Hippocampal formation (tissue), 2 donors: ENCODE measurements around the gene HELZ2.
"Not testable (repeated sequence)": the region's sequence is repeated elsewhere in the genome, so short reads cannot be mapped to it uniquely, and the experiment has no call there.

ENCODE experiments used
- DNase-seq, 2 donors: peaks; one replicate each; lab custom pipeline; 2025; lab: John Stamatoyannopoulos, UW

HELZ2 gene, protein sequence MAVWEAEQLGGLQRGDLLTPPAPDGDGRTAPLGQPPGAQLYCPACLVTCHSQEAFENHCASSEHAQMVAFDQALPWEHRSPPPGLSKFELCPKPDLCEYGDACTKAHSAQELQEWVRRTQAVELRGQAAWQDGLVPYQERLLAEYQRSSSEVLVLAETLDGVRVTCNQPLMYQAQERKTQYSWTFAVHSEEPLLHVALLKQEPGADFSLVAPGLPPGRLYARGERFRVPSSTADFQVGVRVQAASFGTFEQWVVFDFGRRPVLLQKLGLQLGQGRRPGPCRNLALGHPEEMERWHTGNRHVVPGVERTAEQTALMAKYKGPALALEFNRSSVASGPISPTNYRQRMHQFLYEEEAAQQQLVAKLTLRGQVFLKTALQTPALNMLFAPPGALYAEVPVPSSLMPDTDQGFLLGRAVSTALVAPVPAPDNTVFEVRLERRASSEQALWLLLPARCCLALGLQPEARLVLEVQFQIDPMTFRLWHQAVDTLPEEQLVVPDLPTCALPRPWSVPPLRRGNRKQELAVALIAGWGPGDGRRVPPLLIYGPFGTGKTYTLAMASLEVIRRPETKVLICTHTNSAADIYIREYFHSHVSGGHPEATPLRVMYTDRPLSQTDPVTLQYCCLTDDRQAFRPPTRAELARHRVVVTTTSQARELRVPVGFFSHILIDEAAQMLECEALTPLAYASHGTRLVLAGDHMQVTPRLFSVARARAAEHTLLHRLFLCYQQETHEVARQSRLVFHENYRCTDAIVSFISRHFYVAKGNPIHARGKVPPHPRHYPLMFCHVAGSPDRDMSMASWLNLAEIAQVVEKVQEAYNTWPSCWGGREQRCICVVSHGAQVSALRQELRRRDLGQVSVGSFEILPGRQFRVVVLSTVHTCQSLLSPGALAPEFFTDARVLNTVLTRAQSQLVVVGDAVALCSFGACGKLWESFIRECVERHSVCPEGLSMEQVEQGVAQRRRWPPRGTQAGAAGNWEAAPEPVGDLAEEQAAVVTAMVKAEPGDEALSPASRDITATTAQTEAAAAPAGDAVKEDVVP (N-terminal part only)

DNA sequence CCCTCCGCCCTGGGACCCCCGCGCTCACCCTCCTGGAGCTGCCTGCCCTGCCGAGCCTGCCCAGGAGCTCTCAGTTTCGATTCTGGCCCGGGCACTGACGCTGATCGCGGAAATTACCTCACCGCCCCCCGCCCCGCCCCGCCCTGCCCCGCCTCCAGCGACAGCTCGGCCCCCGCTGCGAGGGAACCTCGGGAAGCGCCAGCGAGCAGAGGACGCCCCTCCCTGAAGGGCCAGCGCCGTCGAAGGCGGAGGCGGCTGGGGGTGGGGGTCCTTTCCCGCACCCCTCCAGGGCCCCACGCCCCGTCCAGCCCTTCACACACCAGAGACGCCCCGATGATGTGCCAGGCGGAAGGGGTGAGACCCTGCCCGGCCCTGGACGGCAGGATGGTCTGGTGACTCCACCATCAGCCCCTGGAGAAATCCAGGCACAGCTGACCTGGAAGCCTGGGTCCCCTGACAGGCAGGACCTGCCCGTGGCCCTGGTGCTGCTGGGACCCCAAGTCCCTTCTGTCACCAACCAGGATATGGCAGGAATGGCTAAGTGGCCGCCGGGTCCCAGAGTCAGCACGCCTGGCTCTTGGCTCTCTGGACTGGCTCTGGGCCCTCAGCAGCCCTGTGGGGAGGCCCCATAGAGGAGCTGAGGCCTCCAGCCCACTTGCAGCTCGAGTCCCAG, at the start of gene HELZ2:
HELZ2 (minus strand) TSS at position 84 of the 673 bp plus-strand sequence. CDS start 1,854 bp downstream, outside the sequence.
- peak in 1 of 2 donors; percentile 43 for DNase-seq

DNA sequence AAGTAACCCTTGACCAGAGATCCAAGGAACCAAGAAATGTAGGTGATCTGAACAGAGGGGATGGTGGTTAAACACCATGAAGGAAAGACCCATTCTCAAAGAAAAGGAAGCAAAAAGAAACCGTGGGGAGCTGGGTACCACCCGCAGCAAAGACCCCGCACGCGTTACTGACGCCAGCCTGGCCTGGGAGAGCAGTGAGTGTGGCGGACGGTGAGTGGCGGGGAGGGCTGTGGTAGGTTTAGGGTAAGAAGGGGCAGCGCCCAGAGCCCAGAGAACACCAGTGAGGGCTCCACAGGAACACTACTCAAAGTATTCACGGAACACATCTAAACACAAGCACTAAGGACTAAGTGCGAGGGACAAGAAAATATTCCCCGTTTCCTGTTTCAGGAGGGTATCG, 48.7 kb upstream of the HELZ2 start:
- no peak for DNase-seq

DNA sequence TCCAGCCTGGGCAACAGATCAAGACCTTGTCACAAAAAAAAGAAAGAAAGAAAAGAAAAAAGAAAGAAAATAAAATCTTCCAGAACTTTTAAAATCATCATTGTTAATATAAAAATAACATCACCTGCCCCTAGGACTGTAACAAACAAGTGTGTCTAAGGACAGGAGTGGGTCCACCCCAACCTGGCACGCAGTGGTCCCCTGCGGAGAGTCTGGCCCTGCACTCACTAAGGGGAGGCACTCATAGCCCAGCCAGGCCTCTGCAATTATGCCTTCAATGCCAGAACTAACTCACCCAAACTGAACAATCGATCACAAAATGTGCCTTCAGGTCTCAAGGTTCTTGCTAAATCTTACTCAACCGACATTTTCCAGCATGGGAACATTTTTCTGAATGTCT, 48.1 kb upstream of the HELZ2 start:
- DNase-seq: no peak

DNA sequence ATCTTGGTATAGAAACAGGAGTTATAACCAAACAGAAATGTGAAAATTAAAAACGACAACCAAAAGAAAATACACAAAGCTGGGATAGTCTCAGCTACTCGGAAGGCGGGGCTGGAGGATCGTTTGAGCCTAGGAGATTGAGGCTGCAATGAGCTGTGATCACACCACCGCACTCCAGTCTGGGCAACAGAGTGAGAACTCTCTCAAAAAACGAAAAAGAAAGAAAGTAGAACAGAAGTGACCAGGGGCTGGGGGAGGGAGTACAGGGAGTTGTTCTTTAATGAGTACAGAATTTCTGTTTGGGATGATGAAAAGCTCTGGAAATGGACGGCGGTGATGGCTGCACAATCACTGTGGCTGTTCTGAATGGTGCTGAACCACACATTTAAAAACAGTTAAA, 47.0 kb upstream of the HELZ2 start:
- DNase-seq: no peak

DNA sequence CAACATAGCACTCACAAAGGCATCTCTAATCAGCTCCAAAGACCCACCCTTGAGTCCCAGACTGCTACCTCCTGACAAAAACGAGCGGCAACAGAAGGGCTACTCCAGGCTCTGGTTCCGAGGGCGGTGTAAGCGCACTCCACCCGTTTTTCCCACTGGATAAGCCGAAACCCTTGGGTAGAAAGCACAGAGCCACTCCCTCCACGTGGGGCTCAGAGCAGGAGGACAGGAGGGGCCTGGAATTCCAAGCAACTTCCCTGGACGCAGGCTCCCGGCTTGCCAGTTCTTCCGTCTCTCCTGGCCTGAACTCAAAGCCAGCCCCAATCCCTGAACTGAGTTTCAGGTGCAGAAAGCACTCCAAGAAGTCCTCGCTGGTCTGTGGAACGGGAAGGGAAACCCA, 45.5 kb upstream of the HELZ2 start:
- DNase-seq: no peak

DNA sequence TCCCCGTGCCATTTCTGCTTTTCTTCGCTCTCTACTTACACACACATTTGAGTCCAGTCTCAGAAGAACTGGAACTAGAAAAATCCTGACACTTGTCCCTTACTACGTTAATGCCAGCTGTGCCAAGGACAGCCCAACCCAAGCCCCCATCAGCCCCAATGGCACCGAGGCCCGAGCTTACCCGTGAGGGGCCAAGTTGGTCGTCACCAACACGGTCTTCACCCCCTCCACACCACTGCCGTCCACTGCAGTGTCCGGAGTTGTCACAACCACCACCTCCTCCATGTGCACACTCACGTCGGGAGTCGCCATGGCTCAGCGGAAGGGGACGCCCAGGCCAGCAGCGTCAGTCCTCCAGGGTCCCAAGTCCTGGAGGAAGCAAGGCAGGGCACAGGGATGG, 45.0 kb upstream of the HELZ2 start:
- DNase-seq: no peak

DNA sequence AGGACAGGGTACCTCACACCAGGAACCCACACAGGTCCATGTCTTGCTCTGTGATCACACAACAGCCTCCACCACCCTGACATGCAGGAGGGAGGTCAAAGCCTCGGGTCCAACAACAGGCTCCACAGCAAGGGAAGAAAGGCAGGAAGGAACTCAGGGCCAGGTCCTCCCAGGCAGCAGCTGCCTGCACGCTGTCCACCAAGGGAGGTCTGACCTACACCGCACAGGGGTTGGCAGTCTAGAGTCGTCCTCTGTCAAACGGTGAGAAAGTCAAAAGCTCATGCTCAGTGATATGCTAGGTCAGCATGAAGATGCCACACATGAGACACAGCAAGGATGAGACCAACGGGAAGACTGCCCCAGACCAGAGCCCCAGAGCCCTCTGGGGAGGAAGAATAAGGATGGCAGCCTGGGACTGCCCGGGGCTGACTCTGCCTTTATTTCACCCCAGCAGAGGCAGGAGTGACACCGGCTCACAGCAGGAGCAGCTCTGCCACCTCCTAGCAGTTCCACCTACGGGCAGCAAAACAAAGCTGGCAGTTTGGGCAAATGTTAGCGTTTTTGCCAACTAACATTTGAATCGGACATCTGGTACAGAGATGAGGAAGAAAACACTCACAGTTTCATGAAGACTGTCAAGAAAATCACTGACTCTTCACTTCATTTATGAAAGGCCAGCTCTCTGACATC, 44.4 kb upstream of the HELZ2 start:
- DNase-seq: no peak

DNA sequence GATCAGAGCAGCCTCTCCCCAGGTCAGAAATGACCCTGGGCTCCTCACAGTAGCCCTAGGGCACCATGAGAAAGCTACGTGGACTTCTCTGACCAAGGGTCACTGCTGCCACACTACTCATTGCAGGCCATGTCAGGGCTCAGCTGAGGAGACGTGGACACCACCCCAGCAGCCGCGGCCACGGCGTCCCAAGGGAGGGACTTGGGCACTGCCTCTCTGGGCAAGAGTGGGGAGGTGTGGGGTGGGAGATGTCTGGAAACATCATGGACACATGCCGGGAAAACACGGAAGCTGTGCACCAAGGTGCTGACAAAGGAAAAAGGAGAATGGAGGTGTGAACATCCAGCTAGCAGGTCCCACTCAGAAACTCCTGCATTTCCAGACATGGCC, 43.8 kb upstream of the HELZ2 start:
- no peak for DNase-seq

DNA sequence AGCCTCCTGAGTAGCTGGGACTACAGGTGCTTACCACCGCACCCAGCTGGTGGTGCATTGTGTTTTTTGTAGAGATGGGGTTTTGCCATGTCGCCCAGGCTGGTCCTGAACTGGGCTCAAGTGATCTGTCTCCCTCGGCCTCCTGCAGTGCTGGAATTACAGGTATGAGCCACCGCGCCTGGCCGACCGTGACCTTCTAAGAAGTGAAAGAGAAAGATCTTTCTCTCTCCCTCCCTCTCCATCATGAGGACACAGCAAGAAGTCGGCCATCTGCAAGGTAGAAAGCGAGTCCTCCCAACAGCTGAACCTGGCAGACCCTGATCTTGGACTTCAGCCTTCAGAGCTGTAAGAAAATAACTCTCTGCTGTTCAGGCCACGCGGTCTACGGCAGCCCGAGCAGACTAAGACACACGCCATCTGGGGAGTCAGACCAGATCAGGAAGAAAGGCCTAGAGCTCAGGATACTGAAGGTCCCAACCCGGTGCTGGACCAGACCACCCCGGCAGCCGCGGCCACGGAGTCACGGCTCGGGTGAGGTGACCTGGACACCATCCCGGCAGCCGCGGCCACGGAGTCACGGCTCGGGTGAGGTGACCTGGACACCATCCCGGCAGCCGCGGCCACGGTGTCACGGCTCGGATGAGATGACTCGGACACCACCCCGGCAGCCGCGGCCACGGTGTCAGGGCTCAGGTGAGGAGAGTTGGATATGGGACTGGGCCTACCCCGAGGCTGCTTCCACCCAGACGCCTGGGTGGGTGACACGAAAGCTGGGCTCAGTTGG, 43.2 kb upstream of the HELZ2 start:
- DNase-seq: no peak

DNA sequence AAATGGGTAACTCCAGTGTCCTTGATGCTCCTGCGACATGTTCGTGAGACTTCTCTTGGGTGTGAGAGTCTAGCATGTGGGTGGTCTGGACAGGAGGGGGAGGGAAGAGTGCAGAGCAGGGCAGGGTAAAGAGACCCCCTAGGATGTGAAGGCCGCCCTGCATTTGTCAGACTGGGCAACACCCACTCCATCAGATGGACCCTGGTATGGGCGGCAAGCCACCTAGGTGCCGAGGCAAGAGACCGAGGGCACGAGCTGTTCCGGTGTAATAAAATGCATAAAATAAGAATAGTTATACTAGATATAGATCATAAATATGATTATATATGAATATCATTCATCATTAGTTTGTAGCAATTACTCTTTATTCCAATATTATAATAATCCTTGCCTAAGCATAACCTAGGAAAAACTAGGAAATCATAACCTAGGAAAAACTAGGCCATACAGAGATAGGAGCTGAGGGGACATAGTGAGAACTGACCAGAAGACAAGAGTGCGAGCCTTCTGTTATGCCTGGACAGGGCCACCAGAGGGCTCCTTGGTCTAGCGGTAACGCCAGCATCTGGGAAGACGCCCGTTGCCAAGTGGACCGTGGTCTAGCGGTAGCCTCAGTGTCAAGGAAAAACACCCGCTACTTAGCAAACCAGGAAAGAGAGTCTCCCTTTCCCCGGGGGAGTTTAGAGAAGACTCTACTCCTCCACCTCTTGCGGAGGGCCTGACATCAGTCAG, 40.0 kb upstream of the HELZ2 start:
- not testable (repeated sequence) for DNase-seq

DNA sequence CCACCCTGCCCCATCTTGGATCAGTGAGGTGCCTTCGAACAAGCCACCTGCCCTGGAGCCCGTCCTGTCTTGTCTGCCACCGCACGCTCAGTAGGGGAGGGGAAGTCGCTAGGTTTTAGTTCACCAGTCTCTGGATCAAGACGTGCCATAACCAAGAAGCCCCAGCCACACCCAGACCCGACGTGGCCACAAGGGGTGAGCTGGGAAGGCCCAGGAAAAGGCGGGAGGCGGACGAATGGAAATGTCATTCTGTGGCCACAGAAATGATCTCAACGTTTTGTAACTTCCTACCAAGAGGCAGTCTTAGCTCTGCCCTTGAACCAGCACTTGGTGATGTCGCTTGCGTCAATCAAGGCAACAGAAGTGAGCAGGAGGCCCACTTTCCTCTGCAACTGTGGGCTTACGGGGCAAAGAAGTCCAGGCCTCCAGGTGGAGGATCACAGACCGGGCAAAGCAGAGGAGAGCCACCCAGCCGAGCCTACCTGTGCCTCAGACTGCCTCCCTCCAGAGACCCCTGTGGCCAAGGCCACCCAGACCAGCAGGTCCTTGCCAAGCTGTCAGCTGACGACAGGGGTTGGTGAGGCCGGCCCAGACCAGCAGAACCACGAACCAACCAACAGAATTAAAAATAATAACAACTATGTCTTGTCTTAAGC, 38.4 kb upstream of the HELZ2 start:
- no peak for DNase-seq

DNA sequence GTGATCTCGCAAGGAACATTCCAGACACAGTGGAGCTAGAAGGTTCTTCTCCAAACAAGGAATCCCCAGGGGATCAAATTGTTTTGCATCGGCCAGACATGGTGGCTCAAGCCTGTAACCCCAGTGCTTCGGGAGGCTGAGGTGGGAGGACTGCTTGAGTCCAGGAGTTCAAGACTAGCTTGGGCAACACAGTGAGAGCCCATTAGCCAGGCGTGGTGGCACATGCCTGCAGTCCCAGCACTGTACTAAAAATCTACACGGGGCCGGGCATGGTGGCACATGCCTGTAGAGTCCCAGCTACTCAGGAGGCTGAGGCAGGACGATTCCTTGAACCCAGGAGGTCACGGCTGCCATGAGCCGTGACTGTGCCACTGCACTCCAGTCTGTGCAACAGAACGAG, 37.6 kb upstream of the HELZ2 start:
- no peak for DNase-seq

DNA sequence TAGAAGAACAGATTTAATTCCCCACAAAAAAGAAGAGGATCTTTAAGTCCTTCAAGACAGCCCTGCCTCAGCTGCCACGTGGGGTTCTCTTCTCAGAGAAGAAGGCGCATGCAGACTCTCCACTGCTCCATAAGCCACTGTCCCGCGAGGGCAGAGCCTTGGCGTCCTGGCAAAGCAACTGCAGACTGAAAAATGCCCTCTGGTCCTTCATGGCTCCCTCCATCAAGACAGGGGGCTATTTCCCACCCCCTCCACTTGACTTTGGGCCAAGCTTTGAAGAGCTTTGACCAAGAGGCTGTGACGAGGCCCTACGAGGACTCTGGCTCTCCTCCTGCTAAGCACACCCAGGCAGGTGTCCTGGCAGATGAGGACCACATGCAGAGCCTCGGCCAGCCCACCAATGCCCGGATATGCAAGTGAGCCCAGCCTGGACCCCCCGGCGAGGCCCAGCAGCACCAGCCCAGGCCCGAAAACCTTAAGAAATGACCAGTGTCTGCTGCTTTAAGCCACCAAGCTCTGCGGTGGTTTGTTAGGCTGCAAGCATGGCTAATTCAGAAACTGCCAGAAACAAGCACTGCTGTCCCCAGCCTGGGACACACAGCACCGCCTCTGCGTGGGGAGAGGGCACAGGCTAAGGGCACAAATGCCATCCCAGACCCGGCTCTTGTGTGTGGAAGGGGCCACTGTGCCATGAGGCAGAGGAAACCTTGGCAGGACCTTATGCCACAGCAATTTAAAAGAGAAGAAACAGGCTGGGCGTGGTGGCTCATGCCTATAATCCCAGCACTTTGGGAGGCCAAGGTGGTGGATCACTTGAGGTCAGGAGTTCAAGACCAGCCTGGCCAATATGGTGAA, 36.8 kb upstream of the HELZ2 start:
- no peak for DNase-seq

DNA sequence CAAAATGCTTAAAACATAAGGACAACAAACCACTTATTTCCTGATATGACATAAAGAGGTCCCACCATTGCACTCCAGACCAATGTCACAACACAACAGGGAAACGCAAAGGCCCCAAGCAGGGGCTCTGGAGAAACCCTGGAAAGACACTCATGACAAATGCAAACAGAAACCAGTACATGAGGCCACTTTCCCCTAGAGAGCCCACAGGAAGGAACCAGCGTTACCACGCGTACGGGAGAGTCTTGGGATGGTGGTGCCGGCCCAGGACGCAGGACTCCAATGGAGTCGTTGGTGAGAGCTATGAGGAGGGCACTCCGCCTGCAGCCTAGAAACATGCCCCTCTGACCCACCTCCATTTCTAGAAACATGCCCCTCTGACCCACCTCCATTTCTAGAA, 32.6 kb upstream of the HELZ2 start:
- DNase-seq: no peak

DNA sequence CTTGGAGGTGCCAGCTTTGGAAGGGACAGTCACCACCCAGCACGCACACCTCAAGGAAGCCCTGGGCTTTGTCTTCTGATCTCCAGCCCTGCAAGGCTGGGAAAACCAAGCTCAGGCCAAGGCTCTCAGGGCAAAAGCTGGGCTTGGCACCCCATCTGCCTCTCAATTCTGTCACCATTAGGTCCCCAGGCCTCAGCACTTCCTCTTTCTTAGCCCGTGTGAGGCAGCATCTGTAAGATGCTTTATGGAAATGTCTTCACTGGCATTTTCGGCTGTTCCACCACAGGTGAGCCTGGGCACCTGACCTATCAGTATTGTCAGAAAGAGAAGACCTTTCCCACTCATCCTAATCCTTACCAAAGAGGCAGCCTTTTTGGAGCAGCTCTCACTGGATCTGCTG, 28.3 kb upstream of the HELZ2 start:
- no peak for DNase-seq

DNA sequence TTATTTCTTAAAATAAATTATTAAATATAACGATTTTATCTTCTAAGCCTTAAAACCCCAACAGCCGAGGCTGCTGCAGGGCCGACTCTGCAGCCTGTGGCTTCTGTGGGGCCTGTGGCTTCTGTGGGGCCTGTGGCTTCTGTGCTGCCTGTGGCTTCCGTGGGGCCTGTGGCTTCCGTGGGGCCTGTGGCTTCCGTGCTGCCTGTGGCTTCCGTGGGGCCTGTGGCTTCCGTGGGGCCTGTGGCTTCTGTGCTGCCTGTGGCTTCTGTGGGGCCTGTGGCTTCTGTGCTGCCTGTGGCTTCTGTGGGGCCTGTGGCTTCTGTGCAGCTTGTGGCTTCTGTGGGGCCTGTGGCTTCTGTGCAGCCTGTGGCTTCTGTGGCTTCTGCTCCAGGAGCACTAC, 27.6 kb upstream of the HELZ2 start:
- DNase-seq: not testable (repeated sequence)

DNA sequence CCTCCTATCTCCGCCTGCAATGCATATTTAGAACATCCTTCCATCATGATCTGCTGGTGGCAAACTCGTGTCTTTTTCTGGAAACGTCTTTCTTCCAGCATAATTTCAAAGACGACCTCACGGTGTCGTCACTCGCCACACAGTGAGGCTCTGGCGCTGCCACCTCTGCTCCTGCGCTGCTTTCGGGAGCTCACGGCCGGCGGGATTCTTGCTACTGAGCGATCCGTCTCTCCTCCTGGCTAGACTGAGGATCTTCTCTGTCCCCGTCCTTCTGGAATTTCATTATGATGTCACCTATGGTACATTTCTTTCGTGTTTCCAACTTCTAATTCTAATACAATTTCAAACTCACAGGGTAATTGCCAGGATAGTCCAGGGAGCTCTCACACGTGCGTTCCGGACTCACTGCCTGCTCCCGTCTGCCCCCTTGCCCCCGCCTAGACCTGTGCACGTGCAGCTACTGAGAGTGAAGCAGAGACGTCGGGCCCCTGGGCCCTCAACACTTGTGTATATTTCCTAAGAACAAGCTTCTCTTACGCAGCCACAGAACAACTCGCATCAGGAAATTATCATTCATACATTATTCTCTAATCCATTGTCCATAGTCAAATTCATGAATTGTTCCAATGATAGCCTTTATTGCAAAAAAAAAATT, 25.5 kb upstream of the HELZ2 start:
- DNase-seq: no peak
